ENCODE results near the gene CNOT3. TPM values are rescaled to one million over a fixed set of nuclear protein-coding genes. Genes with fewer than 3 reads are reported as not detected.

Gene CNOT3
- total RNA-seq, 1 experiment from 2014 or later = 41.1 TPM

- DNase-seq = no peak
- intact Hi-C loops (cut with micrococcal nuclease) = no loop called here
- peaks cover 4% of the 10 kb centered on the region; the same call in 1 of the 2 replicates for H3K4me1 ChIP-seq (ENCODE audit: insufficient read depth, low read length)
- H3K79me2 ChIP-seq (ENCODE audit: low read length) = peaks cover 33% of the 10 kb centered on the region
- no peak overlapping the region for H2AFZ ChIP-seq (ENCODE audit: low read length)
- H3K4me3 ChIP-seq (ENCODE audit: low read length) = no peak overlapping the region
- no peaks in the 10 kb centered on the region for H3F3A ChIP-seq (ENCODE audit: low read length, unreplicated experiment)
- no TSS peak for BruUV-seq (replicated peaks)
- POLR2A ChIA-PET (ENCODE audit: unreplicated experiment) = no interaction called here
- H3K36me3 ChIP-seq (ENCODE audit: low read depth, low read length) = peaks cover 27% of the 10 kb centered on the region; the same call in 1 of the 2 replicates
- TF ChIP-seq CTCF (conservative IDR thresholded peaks at IDR 0.05; ENCODE audit: low read depth, low read length) = no peak
- TF ChIP-seq EZH2phosphoT487 (IDR thresholded peaks at IDR 0.05; ENCODE audit: borderline replicate concordance, low read length) = no peak
- TF ChIP-seq EZH2 (IDR thresholded peaks at IDR 0.05; ENCODE audit: low read length, unreplicated experiment) = no peak
- CTCF ChIA-PET = no interaction called here
- H4K20me1 ChIP-seq (ENCODE audit: low read length) = no peaks in the 10 kb centered on the region
- H3K27me3 ChIP-seq (ENCODE audit: low read length) = no peaks in the 10 kb centered on the region
- no peak overlapping the region for H3K4me2 ChIP-seq (ENCODE audit: low read length)
- H3K27ac ChIP-seq (ENCODE audit: low read length) = no peak overlapping the region
- no peaks in the 10 kb centered on the region for H3K9me3 ChIP-seq (ENCODE audit: low read length)
- H3K9me2 ChIP-seq (replicated peaks; ENCODE audit: low read length) = no peaks in the 10 kb centered on the region
- no peak overlapping the region for H3K9ac ChIP-seq (ENCODE audit: low read length)
- ATAC-seq = no peak
Observed at GRCh38 chr19:54105796-54106195, 31.8 kb upstream of the CNOT3 start.

- no peaks in the 10 kb centered on the region for H3K27me3 ChIP-seq (ENCODE audit: low read length)
- ChIA-PET CTCF (no interaction called here), POLR2A (ENCODE audit: unreplicated experiment) (no interaction called here)
- H3K9ac ChIP-seq (ENCODE audit: low read length) = no peak overlapping the region
- H3K4me2 ChIP-seq (ENCODE audit: low read length) = no peak overlapping the region
- no TSS peak for BruUV-seq (replicated peaks)
- H3K9me2 ChIP-seq (replicated peaks; ENCODE audit: low read length) = no peaks in the 10 kb centered on the region
- DNase-seq = no peak
- no peak for ATAC-seq
- peaks cover 4% of the 10 kb centered on the region; the same call in 1 of the 2 replicates for H3K4me1 ChIP-seq (ENCODE audit: insufficient read depth, low read length)
- H2AFZ ChIP-seq (ENCODE audit: low read length) = no peak overlapping the region
- H3F3A ChIP-seq (ENCODE audit: low read length, unreplicated experiment) = no peaks in the 10 kb centered on the region
- H3K36me3 ChIP-seq (ENCODE audit: low read depth, low read length) = peaks cover 27% of the 10 kb centered on the region; the same call in 1 of the 2 replicates
- H3K4me3 ChIP-seq (ENCODE audit: low read length) = no peak overlapping the region
- H4K20me1 ChIP-seq (ENCODE audit: low read length) = no peaks in the 10 kb centered on the region
- H3K79me2 ChIP-seq (ENCODE audit: low read length) = peaks cover 33% of the 10 kb centered on the region
- intact Hi-C loops (cut with micrococcal nuclease) = no loop called here
- H3K9me3 ChIP-seq (ENCODE audit: low read length) = no peaks in the 10 kb centered on the region
- no peak overlapping the region for H3K27ac ChIP-seq (ENCODE audit: low read length)
- no peak for TF ChIP-seq CTCF (conservative IDR thresholded peaks at IDR 0.05; ENCODE audit: low read depth, low read length)
- TF ChIP-seq EZH2phosphoT487 (IDR thresholded peaks at IDR 0.05; ENCODE audit: borderline replicate concordance, low read length) = no peak
- TF ChIP-seq EZH2 (IDR thresholded peaks at IDR 0.05; ENCODE audit: low read length, unreplicated experiment) = no peak
Observed at GRCh38 chr19:54106716-54107115, 30.8 kb upstream of the CNOT3 start.

GRCh38 chr19:54107876-54108490 lies 29.6 kb upstream of the CNOT3 start:
- Histone ChIP-seq H3K9me2 (replicated peaks; ENCODE audit: low read length) (no peaks in the 10 kb centered on the region), H3K27me3 (ENCODE audit: low read length) (no peaks in the 10 kb centered on the region), H3F3A (ENCODE audit: low read length, unreplicated experiment) (no peaks in the 10 kb centered on the region), H3K79me2 (ENCODE audit: low read length) (peaks cover 29% of the 10 kb centered on the region), H3K4me2 (ENCODE audit: low read length) (no peak overlapping the region), H3K36me3 (ENCODE audit: low read depth, low read length) (peaks cover 29% of the 10 kb centered on the region; the same call in 1 of the 2 replicates), H3K4me1 (ENCODE audit: insufficient read depth, low read length) (no peaks in the 10 kb centered on the region; the same call in 1 of the 2 replicates), H3K4me3 (ENCODE audit: low read length) (no peak overlapping the region), H3K27ac (ENCODE audit: low read length) (no peak overlapping the region), H2AFZ (ENCODE audit: low read length) (no peak overlapping the region), H3K9me3 (ENCODE audit: low read length) (no peaks in the 10 kb centered on the region), H4K20me1 (ENCODE audit: low read length) (no peaks in the 10 kb centered on the region), H3K9ac (ENCODE audit: low read length) (no peak overlapping the region)
- no peak for TF ChIP-seq EZH2phosphoT487 (IDR thresholded peaks at IDR 0.05; ENCODE audit: borderline replicate concordance, low read length)
- TF ChIP-seq CTCF (conservative IDR thresholded peaks at IDR 0.05; ENCODE audit: low read depth, low read length) = no peak
- TF ChIP-seq EZH2 (IDR thresholded peaks at IDR 0.05; ENCODE audit: low read length, unreplicated experiment) = no peak
- DNase-seq (no peak), ATAC-seq (no peak)
- ChIA-PET POLR2A (ENCODE audit: unreplicated experiment) (no interaction called here), CTCF (no interaction called here)
- intact Hi-C loops (cut with micrococcal nuclease) = no loop called here
- BruUV-seq (replicated peaks) = no TSS peak
